Omental fat pad (tissue), 4 donors: ENCODE data around the gene MAP7. TPM values are rescaled to one million over a fixed set of nuclear protein-coding genes. Genes with fewer than 3 reads are reported as not detected.

Experiments used
- ATAC-seq: fragments of 150-250 bp; one replicate; pipeline ENCODE4 v1.9.1; 2016; ENCODE audit warnings: mild to moderate bottlenecking, moderate library complexity; ENCODE audit not compliant: low FRiP score
- DNase-seq: peaks from one replicate; pipeline ENCODE4 v3.0.0-alpha.2; 2019; ENCODE audit warnings: low spot score
- CTCF ChIP-seq, 3 donors: fragments of 450-650 bp; IDR thresholded peaks; one replicate each; pipeline ENCODE4 v1.5.1; 2016 to 2017; ENCODE audit warnings: antibody characterized with exemption in 3 of 3, mild to moderate bottlenecking in 3 of 3, moderate library complexity in 2 of 3
- total RNA-seq, 4 donors: library from RNA; depleted of rRNA; stranded (reverse); fragments of >200 nt; gene quantifications; one replicate each; pipeline ENCODE4 v1.1.0, GENCODE V29; 2016

The MAP7 gene
- total RNA-seq, 4 donors from 2014 or later: 2.2 to 5.3 (median 4.5) TPM

- ATAC-seq (no peak), DNase-seq (no peak)
- TF ChIP-seq CTCF (IDR thresholded peaks at IDR 0.05): no peak
Measured at GRCh38 chr6:136415351-136416007, 134.7 kb downstream of the MAP7 start.

- no peak for ATAC-seq
- no peak for TF ChIP-seq CTCF (IDR thresholded peaks at IDR 0.05)
- DNase-seq: no peak
Measured at GRCh38 chr6:136412410-136412809, 137.8 kb downstream of the MAP7 start.

GRCh38 chr6:136411453-136412354 is 138.5 kb downstream of the MAP7 start:
- DNase-seq (no peak), ATAC-seq (no peak)
- no peak for TF ChIP-seq CTCF (IDR thresholded peaks at IDR 0.05)

- ATAC-seq (no peak), DNase-seq (no peak)
- TF ChIP-seq CTCF (IDR thresholded peaks at IDR 0.05): no peak
Measured at GRCh38 chr6:136411025-136411325, 139.2 kb downstream of the MAP7 start.

- TF ChIP-seq CTCF (IDR thresholded peaks at IDR 0.05): no peak
- ATAC-seq (no peak), DNase-seq (no peak)
Measured at GRCh38 chr6:136410201-136411024, 139.8 kb downstream of the MAP7 start.

- ATAC-seq: no peak
- no peak for TF ChIP-seq CTCF (IDR thresholded peaks at IDR 0.05)
- DNase-seq: no peak
Measured at GRCh38 chr6:136409597-136409996, 140.6 kb downstream of the MAP7 start.
